GM21360 (cell line): ENCODE data around the gene LRRC61.
A peak's percentile ranks its signal among the peaks of the same experiment; 100 is the strongest.

Source experiments
- ATAC-seq: cut with Tn5 transposase; IDR thresholded peaks from one replicate; pipeline ENCODE4 v1.9.1; 2021; ENCODE audit warnings: mild to moderate bottlenecking, moderate library complexity; ENCODE audit not compliant: unreplicated experiment

LRRC61 gene

DNA sequence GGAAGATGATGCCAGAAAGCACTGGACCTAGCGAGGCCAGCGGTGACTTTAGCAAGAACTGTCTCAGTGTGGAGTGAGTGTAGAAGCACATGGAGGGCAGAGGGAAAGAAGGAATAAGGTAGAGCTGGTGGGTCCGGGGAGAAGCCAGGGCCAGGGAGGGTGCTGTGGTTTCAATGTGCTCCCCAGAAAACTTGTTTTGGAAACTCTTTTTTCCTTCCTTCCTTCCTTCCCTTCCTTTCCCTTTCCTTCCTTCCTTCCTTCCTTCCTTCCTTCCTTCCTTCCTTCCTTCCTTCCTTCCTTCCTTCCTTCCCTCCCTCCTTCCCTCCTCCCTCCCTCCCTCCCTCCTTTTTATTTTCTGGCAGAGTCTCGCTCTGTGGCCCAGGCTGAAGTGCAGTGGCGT is 23.8 kb downstream of the LRRC61 start:
- no peak for ATAC-seq

DNA sequence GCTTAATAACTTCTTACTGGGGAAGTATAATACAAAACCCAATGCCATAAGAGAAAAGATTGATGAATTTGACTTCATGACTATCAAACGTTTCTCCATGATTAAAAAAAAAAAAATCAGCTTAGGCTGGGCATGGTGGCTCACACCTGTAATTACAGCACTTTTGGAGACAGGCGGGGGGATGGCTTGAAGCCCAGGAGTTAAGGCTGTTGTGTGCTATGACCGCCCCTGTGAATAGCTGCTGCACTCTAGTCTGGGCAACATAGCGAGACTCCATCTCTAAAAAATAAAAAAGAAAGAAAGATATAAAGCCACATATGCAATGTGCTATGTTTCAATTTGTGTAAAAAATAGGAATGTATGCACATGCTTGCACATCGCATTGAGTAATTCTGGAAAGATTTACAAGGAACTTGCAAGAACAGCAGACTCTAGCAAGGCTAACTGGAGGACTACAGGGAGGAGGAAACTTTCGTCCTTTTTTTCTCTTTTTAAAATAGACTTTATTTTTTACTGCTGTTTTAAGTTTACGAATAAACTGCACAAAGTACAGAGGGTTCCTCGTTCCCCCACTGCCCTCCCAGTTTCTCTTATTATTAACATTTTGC is 28.5 kb downstream of the LRRC61 start:
- ATAC-seq: no peak

DNA sequence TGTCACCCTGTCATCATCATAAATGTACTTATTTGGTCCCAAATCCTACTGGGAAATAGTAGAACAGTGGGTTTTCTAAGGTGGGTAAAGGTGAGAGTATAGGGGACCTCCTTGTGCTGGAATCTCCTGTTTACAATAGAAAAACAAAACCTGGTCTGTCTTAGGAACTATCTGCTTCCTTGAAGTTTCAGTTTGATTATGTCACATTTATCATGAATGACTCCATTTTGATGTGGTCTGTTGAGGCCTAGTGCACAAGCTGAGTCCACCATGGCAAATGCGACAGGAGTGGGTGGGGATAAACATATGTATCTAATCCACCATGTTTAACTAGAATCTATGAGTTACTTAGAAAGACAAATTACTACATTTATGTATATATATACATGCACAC is 32.5 kb downstream of the LRRC61 start:
- ATAC-seq: no peak

DNA sequence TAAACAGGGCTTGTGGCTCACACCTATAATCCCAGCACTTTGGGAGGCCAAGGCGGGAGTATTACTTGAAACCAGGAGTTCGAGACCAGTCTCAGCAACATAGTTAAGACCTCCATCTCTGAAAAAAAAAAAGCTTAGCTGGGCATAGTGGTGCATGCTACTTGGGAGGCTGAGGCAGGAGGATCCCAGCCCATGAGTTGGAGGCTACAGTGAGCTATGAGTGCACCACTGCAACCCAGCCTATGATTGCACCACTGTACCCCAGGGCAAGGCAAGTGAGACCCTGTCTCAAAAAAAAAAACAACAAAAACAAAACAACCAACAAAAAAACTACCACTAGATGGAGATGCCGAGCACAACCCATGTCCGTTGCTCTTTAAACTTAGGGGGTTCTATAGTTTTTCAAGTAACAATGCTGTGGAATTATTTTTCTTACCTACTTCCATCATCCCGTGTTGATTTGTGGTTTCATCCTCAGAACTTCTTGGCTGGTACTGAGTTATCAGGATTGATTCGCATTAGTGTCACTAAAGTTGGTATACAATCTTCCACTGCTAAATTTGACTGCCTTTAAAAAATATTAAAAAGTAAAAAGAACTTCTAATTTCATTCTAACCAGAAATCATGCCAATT is 33.2 kb downstream of the LRRC61 start:
- ATAC-seq: no peak

DNA sequence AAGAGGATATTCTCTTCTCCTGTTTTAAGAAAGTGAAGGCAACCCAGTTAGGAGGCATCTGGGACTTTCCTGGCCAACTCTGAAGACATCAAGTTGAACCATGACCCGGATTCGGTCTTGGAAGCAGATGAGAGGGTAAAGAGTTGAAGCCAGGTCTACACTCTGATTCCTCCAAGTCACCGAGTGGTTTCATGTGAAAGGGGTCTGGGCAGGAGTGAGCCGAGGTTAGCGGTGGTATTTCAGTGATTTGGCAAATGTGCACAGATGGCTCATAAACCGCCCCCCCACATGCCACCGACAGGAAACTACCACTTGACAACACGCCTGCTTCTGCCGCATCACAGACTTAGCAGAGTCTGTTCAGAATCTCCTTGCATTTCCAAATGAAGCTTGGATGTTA is 34.1 kb downstream of the LRRC61 start:
- ATAC-seq: peak; percentile 52

DNA sequence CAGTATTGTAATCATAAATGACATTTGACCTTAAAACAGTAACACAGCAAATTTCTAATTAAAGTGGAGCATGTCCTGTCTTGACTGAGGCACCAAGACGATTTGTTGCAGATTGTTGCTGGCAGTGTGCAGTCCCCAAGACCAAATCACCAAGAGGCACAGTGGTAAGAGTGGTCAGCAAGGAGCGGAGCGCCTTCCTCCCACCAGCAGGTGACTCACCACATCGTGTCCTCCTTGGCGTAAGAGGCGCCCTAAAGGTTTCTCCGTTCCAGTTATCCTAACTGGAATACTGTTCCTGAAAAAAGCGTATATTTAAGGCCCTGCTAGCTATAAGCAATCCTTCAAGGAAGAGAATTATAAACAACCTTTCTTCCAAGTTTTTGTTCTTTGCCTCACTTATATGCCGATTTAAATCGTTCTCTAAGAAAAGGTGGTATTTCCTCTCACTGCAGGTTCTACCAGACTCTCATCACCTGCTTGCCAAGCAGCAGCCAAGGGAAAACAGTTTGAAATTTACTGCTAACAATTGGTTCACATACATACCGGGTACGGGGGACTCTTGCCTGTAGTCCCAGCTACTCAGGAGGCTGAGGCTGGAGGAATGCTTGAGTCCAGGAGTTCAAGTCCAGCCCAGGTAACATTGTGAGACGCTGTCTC is 34.7 kb downstream of the LRRC61 start:
- peak; percentile 2 for ATAC-seq

DNA sequence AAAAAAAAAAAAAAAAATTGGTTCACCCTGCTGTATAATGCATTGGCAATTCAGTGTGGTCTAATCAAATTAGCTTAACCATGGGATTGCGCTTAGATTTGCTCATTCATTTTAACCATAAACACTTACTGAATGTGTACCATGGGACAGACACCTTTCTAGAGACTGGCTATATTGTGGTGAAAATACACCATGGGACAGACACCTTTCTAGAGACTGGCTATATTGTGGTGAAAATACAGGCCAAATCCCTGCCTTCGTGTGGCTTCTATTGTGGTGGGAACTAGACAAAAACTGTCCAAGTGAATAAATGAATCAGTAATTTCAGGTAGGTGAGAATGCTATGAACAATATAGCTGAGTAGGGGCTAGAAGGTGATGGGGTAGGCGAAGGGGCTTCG is 35.3 kb downstream of the LRRC61 start:
- ATAC-seq: no peak

DNA sequence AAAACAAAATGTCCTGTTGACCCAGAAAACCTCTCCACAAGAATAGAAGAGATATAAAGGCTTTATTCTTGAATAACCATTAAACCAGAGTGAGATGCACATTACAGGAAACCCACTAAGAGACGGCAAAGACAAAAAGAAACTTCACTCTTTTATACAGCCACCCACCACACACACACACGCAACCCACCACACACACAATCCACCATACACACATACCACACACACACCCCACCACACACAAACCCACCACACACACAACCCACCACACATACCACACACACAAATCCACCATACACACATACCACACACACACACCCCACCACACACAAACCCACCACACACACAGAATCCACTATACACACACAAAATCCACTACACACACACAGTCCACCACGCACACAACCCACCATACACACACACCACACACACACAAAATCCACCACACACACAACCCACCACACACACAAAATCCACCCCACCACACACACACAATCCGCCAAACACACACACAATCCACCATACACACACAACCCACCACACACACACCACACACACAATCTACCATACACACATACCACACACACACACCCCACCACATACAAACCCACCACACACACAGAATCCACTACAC is 36.0 kb downstream of the LRRC61 start:
- ATAC-seq: no peak

DNA sequence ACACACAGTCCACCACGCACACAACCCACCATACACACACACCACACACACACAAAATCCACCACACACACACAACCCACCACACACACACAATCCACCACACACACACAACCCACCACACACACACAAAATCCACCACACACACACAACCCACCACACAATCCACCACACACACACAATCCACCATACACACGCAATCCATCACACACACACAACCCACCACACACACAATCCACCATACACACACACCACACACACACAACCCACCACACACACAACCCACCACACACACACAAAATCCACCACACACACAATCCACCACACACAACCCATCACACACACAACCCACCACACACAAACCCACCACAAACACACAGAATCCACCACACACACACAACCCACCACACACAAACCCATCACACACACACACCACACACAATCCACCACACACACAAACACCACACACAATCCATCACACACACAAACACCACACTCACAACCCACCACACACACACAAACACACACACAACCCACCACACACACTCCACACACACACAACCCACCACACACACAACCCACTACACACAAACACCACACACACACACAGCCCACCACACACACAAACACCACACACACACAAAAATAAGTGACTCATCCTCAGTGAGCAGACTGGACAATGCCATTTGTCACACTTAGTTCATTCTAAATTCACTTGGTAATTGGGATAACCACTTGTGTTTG is 36.6 kb downstream of the LRRC61 start:
- ATAC-seq: no peak

DNA sequence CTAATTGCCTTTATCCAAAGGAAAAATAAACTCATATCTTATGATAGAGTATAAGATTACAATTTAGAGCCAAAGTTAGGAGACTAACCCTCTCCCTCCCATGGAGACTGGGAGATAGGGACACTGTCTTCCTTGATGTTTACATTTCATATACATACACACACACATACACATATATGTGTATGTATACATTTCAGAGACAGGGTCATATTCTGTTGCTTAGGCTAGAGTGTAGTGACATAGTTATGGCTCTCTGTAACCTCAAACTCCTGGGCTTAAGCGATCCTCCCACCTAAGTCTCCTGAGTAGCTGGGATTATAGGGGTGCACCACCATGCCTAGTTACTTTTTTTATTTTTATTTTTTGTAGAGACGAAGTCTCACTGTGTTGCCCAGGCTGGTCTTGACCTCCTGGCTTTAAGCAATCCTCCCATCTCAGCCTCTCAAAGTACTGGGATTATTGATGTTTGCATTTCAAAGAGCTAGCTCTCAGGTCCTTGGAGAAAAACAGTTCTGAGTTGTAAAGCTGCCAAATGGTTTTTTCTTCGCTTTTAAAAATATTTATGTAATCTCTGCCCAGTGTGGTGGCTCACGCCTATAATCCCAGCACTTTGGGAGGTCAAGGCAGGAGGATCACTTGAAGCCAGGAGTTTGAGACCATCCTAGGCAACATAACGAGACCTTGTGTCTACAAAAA is 37.4 kb downstream of the LRRC61 start:
- ATAC-seq: no peak

DNA sequence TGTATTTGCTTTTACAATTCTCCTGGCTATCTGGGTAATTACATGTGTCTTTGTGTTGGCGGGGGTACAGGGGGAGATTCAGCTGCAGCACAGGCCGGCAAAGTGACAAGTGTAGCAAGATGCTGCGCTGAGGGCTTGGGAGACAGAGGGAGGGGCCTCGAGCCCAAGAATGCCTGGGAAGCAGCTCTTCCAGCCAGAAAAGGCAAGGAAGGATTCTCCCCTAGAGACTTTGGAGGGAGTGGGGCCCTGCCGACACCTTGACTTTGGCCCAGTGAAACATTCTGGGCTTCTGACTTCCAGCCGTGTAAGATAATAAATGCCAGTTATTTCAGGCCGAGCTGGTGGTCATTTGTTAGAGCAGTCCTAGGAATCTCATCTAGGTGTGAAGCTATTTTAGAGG is 38.2 kb downstream of the LRRC61 start:
- no peak for ATAC-seq

DNA sequence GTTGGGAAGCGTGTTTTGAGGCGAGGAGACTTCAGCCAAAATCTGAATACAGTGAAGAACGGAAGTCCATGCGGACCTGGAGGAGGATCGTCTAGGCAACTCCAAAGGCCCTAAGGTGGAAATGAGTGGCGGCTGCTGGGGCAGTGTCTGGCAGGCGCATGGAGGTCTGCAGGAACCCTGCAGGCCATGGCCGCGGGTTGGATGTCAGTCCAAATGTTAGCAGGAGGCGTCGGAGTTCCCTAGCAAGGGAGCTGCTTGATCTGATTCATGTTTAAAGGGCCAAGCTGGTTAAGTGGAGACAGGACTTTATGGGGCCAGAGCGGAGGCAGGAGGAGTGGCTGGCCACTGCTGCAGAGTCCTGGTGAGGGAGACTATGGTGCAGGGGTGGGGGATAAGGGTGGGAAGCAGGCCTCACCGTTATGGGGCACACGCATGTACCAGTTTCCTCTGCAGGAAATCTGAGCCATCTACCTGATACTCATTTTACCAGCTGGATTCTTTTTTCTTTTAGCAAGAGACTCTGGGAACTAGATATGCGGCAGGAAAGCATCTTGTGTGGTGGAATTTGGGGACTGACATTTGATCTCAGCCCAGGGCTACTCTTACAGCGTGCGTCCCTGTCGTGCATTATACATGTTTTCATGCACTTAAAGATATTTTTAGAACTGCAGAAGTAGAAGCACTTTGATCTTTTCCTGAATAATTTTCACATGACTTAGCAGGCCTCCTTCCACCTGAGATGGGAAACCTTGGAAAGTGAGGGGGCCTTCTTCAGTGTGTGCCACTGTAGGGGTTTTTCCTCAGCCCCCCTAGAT is 38.9 kb downstream of the LRRC61 start:
- no peak for ATAC-seq

DNA sequence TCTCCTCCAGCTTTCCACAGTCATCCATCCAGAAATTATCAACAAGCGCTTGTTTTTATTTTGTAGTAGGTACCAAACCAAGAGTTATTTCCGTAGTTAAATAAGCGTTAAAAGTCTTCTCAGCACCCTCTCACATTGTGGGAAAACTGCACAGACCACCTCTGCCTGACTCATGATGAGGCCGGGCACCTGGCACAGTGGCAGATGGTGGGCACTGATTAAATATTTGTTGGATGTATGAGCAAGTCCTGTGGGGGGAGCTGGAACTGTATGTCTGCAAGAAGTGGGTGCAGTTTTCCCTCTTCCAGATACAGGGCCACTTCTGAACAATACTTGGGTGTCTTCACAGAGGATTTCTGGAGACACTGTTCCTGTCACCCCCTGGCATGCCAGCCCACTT is 40.2 kb downstream of the LRRC61 start:
- no peak for ATAC-seq

DNA sequence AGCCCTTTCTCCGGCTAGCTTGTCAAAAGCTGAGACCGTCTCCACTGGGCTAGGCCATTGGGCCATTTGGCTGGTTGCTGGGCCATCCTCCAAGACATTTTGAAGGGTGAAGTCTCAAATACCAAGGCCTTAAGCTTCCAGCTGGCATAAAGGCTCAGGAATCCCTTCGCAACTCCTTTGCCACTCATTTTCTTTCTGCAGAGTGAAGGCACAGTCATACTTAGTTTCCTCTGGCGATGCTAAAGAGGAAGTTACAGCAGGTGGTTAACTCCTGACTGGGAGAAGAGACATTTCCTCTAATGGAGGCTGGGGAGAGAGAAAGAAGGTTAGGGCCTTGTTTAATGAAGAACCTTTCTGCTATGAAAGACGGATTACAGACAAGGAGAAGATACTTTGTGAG is 40.7 kb downstream of the LRRC61 start:
- no peak for ATAC-seq

DNA sequence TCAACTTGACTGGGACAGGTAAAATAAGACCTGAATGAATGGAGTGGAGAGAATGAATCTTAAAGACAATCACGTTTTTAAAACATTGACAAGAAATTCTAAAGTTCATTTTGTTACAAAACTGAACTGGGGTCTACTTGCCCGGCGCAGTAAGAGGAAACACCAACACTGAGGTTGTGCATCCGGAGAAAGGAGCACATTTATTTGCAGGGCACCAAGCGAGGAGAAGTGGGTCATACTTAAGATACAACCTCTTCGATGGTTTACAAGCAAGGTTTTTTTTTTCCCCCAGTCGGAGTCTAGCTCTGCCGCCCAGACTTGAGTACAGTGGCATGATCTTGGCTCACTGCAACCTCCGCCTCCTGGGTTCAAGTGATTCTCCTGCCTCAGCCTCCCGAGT is 42.0 kb downstream of the LRRC61 start:
- ATAC-seq: no peak

DNA sequence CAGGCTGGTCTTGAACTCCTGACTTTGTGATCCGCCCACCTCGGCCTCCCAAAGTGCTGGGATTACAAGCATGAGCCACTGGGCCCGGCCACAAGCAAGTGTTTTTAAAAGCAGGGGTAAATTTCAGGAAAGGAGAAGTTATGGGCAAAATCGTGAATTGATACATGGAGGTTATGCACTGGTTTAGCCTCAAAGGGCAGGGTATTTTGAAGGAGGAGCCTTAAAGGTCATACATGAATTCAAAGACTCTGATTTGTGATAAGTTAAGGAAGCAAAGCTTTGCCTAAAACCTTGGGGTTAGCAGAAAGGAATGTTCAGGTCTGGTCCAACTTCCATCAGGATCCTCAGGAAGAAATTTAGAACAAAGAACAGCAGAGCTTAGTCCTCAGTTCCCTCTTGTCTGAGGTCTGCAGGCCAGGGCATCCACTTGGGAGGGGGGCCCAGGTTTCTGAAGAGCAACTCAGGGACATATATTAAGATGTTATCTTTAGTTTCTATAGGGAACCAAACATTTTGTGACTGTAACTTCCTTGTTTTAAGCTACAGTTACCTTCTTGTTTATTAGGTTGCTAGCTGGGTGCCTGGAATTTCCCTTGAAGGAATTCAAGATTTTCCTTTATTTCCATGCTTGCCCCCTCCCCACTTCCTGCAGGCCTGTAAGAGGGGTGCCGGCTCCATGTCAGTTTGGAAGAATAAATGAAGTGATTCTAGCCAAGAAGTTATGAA is 42.7 kb downstream of the LRRC61 start:
- ATAC-seq: no peak

DNA sequence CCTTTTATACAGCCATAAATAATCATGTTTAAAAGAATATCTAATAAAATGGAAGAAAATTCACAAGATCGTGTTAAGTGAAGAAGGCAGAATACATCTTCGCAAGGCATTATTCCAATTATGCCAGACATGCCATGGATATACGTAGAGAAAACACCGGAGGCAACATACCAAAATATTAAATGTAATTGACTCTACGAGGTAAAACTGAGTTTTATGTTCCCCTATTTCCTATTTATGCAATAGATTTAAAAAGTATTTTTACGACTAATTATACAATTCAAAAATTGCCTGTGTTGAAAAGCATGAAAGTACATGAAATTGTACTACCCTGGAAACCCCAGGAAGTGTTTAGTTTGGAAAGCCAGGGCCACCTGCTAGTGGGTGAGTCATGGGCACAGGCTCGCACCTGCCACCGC is 44.5 kb downstream of the LRRC61 start:
- peak; percentile 26 for ATAC-seq

DNA sequence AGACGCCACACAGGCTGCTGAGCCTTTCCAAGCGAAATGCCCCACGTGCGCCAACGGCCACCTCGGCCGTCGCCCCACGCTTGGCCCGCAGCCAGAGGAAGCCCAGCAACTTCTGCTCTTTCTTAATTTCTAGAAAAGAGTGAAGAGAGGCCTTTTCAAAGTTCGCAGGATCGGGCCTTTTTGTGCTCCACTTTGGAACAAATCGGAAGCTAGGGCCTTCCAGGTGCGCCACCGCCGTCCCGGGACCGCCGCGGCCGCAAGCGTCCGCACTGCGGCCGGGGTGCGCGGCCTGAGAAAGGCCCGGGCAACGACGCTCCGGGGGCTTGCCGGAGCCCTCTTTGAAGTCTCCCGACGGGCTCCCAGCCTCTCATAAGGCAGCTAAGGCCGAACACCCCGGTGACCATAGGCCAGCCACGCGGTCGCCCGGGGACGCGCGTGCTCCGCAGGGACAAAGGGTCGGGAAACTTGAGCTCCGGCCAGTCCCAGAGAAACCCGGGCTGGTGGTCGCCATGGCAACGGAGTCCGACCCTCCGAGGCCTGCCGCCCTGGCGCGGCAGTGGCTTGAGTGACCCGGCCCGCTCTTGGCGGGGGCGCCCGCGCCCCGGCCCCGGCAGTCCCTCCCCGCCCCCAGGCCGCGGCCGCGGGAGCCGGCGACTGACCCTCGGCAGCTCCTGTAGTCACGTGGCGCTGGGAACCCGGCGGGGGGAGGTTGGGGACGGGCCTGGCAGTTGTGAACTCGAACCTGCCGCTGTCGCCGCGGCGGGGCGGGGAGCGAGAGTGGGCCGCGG is 45.1 kb downstream of the LRRC61 start, which contains the start of gene REPIN1:
TSS of gene REPIN1 (plus strand) at position 727 of the 788 bp plus-strand sequence. CDS start 890 bp downstream, outside the sequence.
- peak; percentile 43 for ATAC-seq
